ENCODE measurements around the gene LONP1.

Gene LONP1

DNA sequence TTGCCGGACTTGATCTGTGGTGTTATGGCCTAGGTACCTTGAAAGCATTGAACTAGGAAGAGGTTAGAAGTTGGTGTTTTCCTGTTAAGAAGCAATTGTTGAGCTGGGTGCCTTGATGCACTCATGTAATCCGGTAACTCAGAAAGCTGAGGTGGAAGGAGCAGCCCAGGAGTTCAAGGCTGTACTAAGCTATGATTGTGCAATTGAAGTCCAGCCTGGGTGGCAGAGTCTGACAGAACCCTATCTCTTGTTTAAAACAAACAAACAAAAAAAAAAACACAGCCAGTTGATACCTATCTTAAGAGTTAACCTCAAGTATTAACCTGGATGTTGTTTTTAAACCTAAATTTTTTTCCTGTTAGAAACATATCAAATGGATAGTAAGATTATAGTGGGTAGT, 77.7 kb downstream of the LONP1 start:
- no peak for DNase-seq
